ENCODE data around the gene ZNF726. TPM values are rescaled to one million over a fixed set of nuclear protein-coding genes. Genes with fewer than 3 reads are reported as not detected.
"Not testable (repeated sequence)": the region's sequence is repeated elsewhere in the genome, so short reads cannot be mapped to it uniquely, and the experiment has no call there.

The ZNF726 gene
- total RNA-seq, 1 experiment from 2014 or later = 0.80 TPM

DNA sequence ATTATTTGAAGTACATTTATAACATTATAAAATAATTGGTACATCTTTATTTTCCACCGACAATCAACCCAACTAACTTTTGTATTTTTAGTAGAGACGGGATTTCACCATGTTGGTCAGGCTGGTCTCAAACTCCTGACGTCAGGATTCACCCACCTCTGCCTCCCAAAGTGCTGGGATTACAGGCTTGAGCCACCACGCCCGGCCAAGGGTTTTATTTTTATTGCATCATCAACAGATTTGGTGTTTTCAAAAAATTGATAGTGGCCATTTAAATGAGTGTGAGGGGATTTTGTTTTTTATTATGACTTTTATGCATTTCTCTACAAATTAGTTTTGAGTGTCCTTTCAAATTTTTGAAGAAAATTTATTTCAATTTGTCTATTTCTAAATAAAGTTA lies 10.6 kb downstream of the ZNF726 start:
- Histone ChIP-seq H3K27ac (ENCODE audit: low read depth, low read length, poor library complexity, severe bottlenecking) (no peak overlapping the region), H3K4me3 (ENCODE audit: low read depth, low read length, poor library complexity, severe bottlenecking) (no peak overlapping the region), H3K9me3 (ENCODE audit: low read depth, low read length, poor library complexity, severe bottlenecking) (peaks cover 35% of the 10 kb centered on the region), H3K4me1 (ENCODE audit: insufficient read depth, low read length, poor library complexity, severe bottlenecking) (no peaks in the 10 kb centered on the region), H3K36me3 (ENCODE audit: insufficient read depth, low read length, poor library complexity, severe bottlenecking) (no peaks in the 10 kb centered on the region), H3K27me3 (replicated peaks; ENCODE audit: insufficient read depth, low read depth, low read length, poor library complexity) (no peaks in the 10 kb centered on the region)
- no TSS peak for BruUV-seq (replicated peaks)
- ChIA-PET CTCF (no interaction called here), POLR2A (ENCODE audit: low non-redundant PET) (no interaction called here)
- DNase-seq (ENCODE audit: low spot score) = no peak
- TF ChIP-seq, protein P1, sequence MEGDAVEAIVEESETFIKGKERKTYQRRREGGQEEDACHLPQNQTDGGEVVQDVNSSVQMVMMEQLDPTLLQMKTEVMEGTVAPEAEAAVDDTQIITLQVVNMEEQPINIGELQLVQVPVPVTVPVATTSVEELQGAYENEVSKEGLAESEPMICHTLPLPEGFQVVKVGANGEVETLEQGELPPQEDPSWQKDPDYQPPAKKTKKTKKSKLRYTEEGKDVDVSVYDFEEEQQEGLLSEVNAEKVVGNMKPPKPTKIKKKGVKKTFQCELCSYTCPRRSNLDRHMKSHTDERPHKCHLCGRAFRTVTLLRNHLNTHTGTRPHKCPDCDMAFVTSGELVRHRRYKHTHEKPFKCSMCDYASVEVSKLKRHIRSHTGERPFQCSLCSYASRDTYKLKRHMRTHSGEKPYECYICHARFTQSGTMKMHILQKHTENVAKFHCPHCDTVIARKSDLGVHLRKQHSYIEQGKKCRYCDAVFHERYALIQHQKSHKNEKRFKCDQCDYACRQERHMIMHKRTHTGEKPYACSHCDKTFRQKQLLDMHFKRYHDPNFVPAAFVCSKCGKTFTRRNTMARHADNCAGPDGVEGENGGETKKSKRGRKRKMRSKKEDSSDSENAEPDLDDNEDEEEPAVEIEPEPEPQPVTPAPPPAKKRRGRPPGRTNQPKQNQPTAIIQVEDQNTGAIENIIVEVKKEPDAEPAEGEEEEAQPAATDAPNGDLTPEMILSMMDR (conservative IDR thresholded peaks at IDR 0.05; ENCODE audit: low read depth, low read length) = no peak
- no peak for TF ChIP-seq EZH2 (IDR thresholded peaks at IDR 0.05; ENCODE audit: borderline replicate concordance, low read depth, low read length, poor library complexity, severe bottlenecking)
- intact Hi-C loops (cut with micrococcal nuclease; ENCODE audit: unreplicated experiment) = no loop called here

DNA sequence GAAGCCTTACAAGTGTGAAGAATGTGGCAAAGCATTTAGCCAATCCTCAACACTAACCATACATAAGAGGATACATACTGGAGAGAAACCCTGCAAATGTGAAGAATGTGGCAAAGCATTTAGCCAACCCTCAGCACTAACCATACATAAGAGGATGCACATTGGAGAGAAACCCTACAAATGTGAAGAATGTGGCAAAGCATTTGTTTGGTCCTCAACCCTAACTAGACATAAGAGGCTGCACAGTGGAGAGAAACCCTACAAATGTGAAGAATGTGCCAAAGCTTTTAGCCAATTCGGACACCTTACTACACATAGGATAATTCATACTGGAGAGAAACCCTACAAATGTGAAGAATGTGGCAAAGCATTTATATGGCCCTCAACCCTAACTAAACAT lies 18.2 kb downstream of the ZNF726 start:
- Histone ChIP-seq H3K4me1 (ENCODE audit: insufficient read depth, low read length, poor library complexity, severe bottlenecking) (no peaks in the 10 kb centered on the region), H3K27ac (ENCODE audit: low read depth, low read length, poor library complexity, severe bottlenecking) (no peak overlapping the region), H3K27me3 (replicated peaks; ENCODE audit: insufficient read depth, low read depth, low read length, poor library complexity) (no peaks in the 10 kb centered on the region), H3K36me3 (ENCODE audit: insufficient read depth, low read length, poor library complexity, severe bottlenecking) (no peaks in the 10 kb centered on the region), H3K9me3 (ENCODE audit: low read depth, low read length, poor library complexity, severe bottlenecking) (peaks cover 37% of the 10 kb centered on the region), H3K4me3 (ENCODE audit: low read depth, low read length, poor library complexity, severe bottlenecking) (no peak overlapping the region)
- no peak for TF ChIP-seq EZH2 (IDR thresholded peaks at IDR 0.05; ENCODE audit: borderline replicate concordance, low read depth, low read length, poor library complexity, severe bottlenecking)
- DNase-seq (ENCODE audit: low spot score) = no peak
- CTCF ChIA-PET = no interaction called here
- POLR2A ChIA-PET (ENCODE audit: low non-redundant PET) = no interaction called here
- no TSS peak for BruUV-seq (replicated peaks)
- intact Hi-C loops (cut with micrococcal nuclease; ENCODE audit: unreplicated experiment) = no loop called here

DNA sequence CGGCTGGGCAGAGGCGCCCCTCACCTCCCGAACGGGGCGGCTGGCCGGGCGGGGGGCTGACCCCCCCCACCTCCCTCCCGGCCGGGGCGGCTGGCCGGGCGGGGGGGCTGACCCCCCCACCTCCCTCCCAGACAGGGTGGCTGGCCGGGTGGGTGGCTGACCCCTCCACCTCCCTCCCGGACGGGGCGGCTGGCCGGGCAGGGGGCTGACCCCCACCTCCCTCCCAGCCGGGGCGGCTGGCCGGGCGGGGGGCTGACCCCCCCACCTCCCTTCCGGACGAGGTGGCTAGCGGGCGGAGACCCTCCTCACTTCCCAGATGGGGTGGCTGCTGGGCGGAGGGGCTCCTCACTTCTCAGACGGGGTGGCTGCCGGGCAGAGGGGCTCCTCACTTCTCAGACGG lies 22.3 kb downstream of the ZNF726 start:
- H3K4me3 ChIP-seq (ENCODE audit: low read depth, low read length, poor library complexity, severe bottlenecking); DNase-seq (ENCODE audit: low spot score); H3K27ac ChIP-seq (ENCODE audit: low read depth, low read length, poor library complexity, severe bottlenecking); H3K4me1 ChIP-seq (ENCODE audit: insufficient read depth, low read length, poor library complexity, severe bottlenecking); POLR2A ChIA-PET (ENCODE audit: low non-redundant PET); BruUV-seq (replicated peaks); H3K36me3 ChIP-seq (ENCODE audit: insufficient read depth, low read length, poor library complexity, severe bottlenecking); intact Hi-C loops (cut with micrococcal nuclease; ENCODE audit: unreplicated experiment); H3K27me3 ChIP-seq (replicated peaks; ENCODE audit: insufficient read depth, low read depth, low read length, poor library complexity); CTCF ChIA-PET: not testable (repeated sequence)
- H3K9me3 ChIP-seq (ENCODE audit: low read depth, low read length, poor library complexity, severe bottlenecking) = peaks cover 39% of the 10 kb centered on the region

DNA sequence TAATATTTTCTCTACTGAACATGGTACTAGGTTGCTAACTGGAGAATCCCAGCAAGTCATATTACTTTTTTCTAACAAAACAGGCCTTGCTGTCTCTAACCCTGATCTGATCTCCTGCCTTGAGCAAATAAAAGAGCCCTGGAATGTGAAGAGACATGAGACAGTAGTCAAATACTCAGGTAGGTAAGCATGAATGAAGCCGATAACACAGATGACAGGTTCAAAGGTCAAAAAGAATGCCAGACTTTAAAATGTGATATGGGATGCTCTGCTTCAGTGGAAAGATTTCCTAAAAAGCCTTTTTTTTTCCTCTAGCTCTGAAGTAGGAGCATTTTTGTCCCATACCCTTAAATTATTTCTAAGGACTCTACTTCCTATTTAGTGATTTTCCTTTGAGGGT lies 28.7 kb downstream of the ZNF726 start:
- BruUV-seq (replicated peaks) = no TSS peak
- DNase-seq (ENCODE audit: low spot score) = no peak
- no peak overlapping the region for H3K4me3 ChIP-seq (ENCODE audit: low read depth, low read length, poor library complexity, severe bottlenecking)
- H3K36me3 ChIP-seq (ENCODE audit: insufficient read depth, low read length, poor library complexity, severe bottlenecking) = no peaks in the 10 kb centered on the region
- peaks cover 22% of the 10 kb centered on the region for H3K9me3 ChIP-seq (ENCODE audit: low read depth, low read length, poor library complexity, severe bottlenecking)
- TF ChIP-seq, protein P1 (conservative IDR thresholded peaks at IDR 0.05; ENCODE audit: low read depth, low read length) = no peak
- no peak for TF ChIP-seq EZH2 (IDR thresholded peaks at IDR 0.05; ENCODE audit: borderline replicate concordance, low read depth, low read length, poor library complexity, severe bottlenecking)
- no peaks in the 10 kb centered on the region for H3K27me3 ChIP-seq (replicated peaks; ENCODE audit: insufficient read depth, low read depth, low read length, poor library complexity)
- ChIA-PET POLR2A (ENCODE audit: low non-redundant PET) (no interaction called here), CTCF (no interaction called here)
- no peaks in the 10 kb centered on the region for H3K4me1 ChIP-seq (ENCODE audit: insufficient read depth, low read length, poor library complexity, severe bottlenecking)
- intact Hi-C loops (cut with micrococcal nuclease; ENCODE audit: unreplicated experiment) = no loop called here
- no peak overlapping the region for H3K27ac ChIP-seq (ENCODE audit: low read depth, low read length, poor library complexity, severe bottlenecking)

Data from A673 (cell line).